Left ventricle myocardium inferior (tissue), 1 donor: Measurements from ENCODE around the gene LOXHD1. TPM values are rescaled to one million over a fixed set of nuclear protein-coding genes. Genes with fewer than 3 reads are reported as not detected.

Source experiments
- DNase-seq: peaks from one replicate; pipeline ENCODE4 v3.0.0-alpha.2; 2020
- H3K27ac ChIP-seq: fragments of 200-600 bp; replicated peaks from 2 replicates; pipeline ENCODE4 v1.8.0; 2021
- H3K27me3 ChIP-seq: fragments of 200-600 bp; 2 replicates; pipeline ENCODE4 v1.8.0; 2021; ENCODE audit warnings: low read depth
- H3K36me3 ChIP-seq: fragments of 200-600 bp; 2 replicates; pipeline ENCODE4 v1.8.0; 2021
- H3K4me1 ChIP-seq: fragments of 200-600 bp; 2 replicates; pipeline ENCODE4 v1.8.0; 2021
- H3K4me3 ChIP-seq: fragments of 200-600 bp; 2 replicates; pipeline ENCODE4 v1.8.0; 2021; ENCODE audit warnings: mild to moderate bottlenecking, moderate library complexity
- H3K9me3 ChIP-seq: fragments of 200-600 bp; replicated peaks from 2 replicates; pipeline ENCODE4 v1.8.0; 2021
- intact Hi-C: fragments of 100-400 bp; cut with micrococcal nuclease; formaldehyde crosslinking; loops from one replicate; pipeline ENCODE4 v1.11.0; 2022
- total RNA-seq: library from RNA; stranded (reverse); fragmentation: NEBNext Ultra II Directional; extraction: Animal tissue kit (Norgen Biotek cat#: 25700); gene quantifications from one replicate; pipeline ENCODE4 v1.2.1, GENCODE V29; 2021
- TF ChIP-seq, protein P1 (sequence below): fragments of 200-600 bp; IDR thresholded peaks from 2 replicates; pipeline ENCODE4 v1.8.0; 2021; ENCODE audit warnings: antibody characterized with exemption, mild to moderate bottlenecking, borderline replicate concordance
- donor health status: DM: no; HTN: yes; CAD: no; lungs with severe emphysema.

The LOXHD1 gene
- total RNA-seq, 1 donor from 2014 or later = 0.49 TPM

DNA sequence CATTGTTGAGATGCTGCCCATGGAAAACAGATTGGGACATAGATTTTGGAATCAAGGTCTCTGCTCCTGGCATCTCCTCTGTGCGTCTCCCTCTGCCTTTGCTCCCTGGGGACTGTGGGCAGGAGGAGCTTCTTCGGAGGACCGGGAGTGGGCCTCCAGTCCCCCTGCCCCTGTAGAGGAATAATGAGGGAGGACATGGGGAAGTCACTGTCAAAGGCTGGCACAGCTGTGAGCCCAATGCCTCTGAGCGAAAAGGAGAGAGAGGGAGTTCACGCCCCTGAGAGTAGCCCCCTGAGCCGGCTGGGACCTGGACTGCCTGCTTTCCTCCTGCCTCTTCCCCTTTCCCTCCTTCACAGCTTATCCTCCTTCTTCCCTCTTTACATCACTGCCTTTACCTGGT is 195.0 kb downstream of the LOXHD1 start:
- H3K36me3 ChIP-seq = peaks cover 5% of the 10 kb centered on the region
- H3K27me3 ChIP-seq = no peaks in the 10 kb centered on the region
- no peak for DNase-seq
- intact Hi-C loops = no loop called here
- peaks cover 5% of the 10 kb centered on the region for H3K4me1 ChIP-seq
- H3K27ac ChIP-seq = no peak overlapping the region
- H3K9me3 ChIP-seq = no peaks in the 10 kb centered on the region
- TF ChIP-seq, protein P1, sequence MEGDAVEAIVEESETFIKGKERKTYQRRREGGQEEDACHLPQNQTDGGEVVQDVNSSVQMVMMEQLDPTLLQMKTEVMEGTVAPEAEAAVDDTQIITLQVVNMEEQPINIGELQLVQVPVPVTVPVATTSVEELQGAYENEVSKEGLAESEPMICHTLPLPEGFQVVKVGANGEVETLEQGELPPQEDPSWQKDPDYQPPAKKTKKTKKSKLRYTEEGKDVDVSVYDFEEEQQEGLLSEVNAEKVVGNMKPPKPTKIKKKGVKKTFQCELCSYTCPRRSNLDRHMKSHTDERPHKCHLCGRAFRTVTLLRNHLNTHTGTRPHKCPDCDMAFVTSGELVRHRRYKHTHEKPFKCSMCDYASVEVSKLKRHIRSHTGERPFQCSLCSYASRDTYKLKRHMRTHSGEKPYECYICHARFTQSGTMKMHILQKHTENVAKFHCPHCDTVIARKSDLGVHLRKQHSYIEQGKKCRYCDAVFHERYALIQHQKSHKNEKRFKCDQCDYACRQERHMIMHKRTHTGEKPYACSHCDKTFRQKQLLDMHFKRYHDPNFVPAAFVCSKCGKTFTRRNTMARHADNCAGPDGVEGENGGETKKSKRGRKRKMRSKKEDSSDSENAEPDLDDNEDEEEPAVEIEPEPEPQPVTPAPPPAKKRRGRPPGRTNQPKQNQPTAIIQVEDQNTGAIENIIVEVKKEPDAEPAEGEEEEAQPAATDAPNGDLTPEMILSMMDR = no peak
- H3K4me3 ChIP-seq = no peak overlapping the region

DNA sequence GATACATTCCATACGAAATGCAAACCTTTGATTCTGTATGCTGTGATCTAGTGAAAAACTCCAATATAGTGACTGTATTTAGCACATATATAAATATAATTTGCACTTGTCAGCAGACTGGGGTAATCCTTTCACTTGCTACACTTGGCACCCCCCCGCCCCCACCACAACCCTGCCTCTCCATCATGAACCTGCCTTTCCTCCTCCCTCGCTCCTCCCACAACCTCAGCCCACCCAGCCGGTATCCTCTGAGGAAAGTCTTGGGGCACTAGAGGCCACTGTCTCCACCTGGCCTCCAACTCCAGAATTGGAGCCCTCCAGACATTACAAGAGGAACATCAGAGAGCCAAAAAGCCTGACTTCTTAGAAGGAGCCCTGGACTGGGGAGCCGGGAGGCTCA is 196.3 kb downstream of the LOXHD1 start:
- intact Hi-C loops = no loop called here
- H3K4me3 ChIP-seq = no peak overlapping the region
- no peaks in the 10 kb centered on the region for H3K9me3 ChIP-seq
- TF ChIP-seq, protein P1 = no peak
- H3K4me1 ChIP-seq = no peaks in the 10 kb centered on the region
- H3K27me3 ChIP-seq = no peaks in the 10 kb centered on the region
- no peak overlapping the region for H3K27ac ChIP-seq
- DNase-seq = no peak
- peaks cover 12% of the 10 kb centered on the region for H3K36me3 ChIP-seq

DNA sequence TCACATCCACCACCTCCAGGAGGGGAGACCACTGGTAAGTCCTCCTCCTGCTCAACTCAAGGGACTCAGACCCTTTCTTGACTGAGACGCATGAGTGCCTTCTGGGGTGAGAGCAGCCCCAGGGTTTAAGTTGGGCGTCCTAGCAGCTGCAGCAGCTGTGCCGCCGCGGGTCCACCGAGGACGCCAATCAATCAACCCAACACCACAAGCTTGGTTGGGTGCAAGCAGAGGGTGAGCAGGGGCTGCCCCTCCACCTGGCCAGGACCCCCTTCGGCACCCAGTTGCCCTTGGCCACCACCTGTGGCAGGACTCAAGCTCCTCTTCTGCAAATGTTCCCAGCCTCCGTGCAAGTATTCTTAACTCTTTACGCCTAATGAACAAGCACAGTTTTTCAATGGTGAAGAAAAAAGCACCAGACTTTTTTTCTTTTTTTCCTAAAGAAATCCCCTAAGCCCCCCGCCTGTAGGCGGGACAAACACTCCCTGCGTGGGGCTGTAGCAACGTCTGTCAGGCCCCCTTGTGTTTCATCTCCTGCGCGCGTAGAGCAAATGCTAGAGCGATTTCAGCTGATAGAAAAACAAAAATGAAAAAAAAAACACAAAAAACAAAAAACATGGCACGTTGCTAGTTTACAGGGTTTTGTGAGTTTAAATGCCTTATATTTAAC is 197.1 kb downstream of the LOXHD1 start:
- intact Hi-C loops = no loop called here
- peaks cover 19% of the 10 kb centered on the region for H3K36me3 ChIP-seq
- DNase-seq = no peak
- H3K27ac ChIP-seq = no peak overlapping the region
- H3K9me3 ChIP-seq = no peaks in the 10 kb centered on the region
- no peak overlapping the region for H3K4me3 ChIP-seq
- no peaks in the 10 kb centered on the region for H3K4me1 ChIP-seq
- TF ChIP-seq, protein P1 = no peak
- H3K27me3 ChIP-seq = no peaks in the 10 kb centered on the region

DNA sequence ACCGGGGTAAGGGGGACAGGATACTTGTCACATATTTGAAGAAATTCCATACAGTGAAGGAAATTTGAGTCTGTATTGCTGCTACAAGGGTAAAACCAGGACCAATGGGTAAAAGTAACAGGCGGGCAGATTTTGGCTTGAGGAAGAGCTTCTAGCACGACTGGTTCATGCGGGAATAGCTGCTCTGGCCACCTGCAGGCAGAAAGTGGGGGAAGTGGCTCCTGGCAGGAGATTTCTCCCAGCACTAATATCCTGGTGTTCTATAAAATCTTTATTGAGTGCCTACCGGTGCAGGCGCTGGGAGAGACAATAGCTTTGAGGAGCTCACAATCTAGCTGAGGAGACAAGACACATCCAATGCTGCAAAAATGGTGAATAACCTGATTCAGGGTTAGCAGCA is 198.5 kb downstream of the LOXHD1 start:
- no peaks in the 10 kb centered on the region for H3K27me3 ChIP-seq
- TF ChIP-seq, protein P1 = no peak

DNA sequence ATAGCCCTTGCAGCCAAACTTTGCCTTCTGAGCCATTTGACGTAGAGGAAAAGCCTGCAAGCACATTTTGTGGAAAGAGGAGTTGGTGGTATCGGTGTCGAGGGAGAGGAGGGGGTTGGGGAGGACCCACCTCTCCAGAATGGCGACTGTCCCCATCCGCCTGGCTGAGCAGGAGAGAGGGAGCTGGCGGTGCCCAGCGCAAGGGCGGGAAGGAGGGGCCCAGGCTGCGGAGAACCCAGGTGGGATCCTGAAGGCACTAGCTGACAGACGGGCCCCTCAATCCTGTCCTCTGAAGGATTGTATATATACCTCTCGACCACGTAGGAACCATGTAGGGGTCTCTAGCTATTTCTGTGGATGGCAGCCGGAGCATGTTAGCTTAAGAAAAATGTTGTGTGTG is 200.3 kb downstream of the LOXHD1 start:
- H3K9me3 ChIP-seq = peaks cover 3% of the 10 kb centered on the region
- no peaks in the 10 kb centered on the region for H3K4me1 ChIP-seq
- H3K4me3 ChIP-seq = no peak overlapping the region
- no peak for DNase-seq
- TF ChIP-seq, protein P1 = no peak
- H3K27ac ChIP-seq = no peak overlapping the region
- intact Hi-C loops = no loop called here
- H3K27me3 ChIP-seq = no peaks in the 10 kb centered on the region
- peaks cover 24% of the 10 kb centered on the region for H3K36me3 ChIP-seq

More for the DNA sequence above, 198.5 kb downstream of the LOXHD1 start:
- intact Hi-C loops = no loop called here
- Histone ChIP-seq H3K9me3 (no peaks in the 10 kb centered on the region), H3K36me3 (peaks cover 19% of the 10 kb centered on the region), H3K27ac (no peak overlapping the region), H3K4me3 (no peak overlapping the region), H3K4me1 (no peaks in the 10 kb centered on the region)
- DNase-seq = no peak

DNA sequence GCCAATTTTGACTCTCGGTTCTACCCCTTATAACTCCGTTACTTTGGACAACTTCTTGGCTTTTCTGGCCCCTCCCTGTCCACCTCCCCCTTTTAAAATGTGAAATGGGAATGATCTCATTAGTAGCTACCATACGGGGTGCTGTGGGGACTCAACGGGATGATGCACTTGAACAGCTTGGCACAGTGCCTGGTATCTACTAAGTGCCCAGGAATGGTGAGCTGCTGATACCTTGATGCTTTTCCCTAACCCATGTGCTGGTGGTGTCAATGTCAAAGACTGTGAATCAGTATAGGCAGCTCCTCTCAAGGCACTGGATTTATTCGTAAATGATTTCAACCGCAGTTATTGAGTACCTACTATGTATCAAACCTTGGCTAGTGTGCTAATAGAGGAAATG is 204.2 kb downstream of the LOXHD1 start:
- Histone ChIP-seq H3K4me3 (no peak overlapping the region), H3K9me3 (peaks cover 20% of the 10 kb centered on the region), H3K27me3 (no peaks in the 10 kb centered on the region), H3K27ac (no peak overlapping the region), H3K4me1 (no peaks in the 10 kb centered on the region), H3K36me3 (peaks cover 46% of the 10 kb centered on the region)
- DNase-seq = no peak
- TF ChIP-seq, protein P1 = no peak
- intact Hi-C loops = no loop called here
